ENCODE measurements around the gene MMP20. TPM values are rescaled to one million over a fixed set of nuclear protein-coding genes. Genes with fewer than 3 reads are reported as not detected.

The MMP20 gene
- total RNA-seq, 4 donors from 2014 or later, result not detected

GRCh38 chr11:102647430-102647829 is 22.3 kb upstream of the MMP20 start:
- H3K27ac ChIP-seq, result no peak overlapping the region
- no peaks in the 10 kb centered on the region for H3K9me3 ChIP-seq
- H3K27me3 ChIP-seq, result no peaks in the 10 kb centered on the region
- DNase-seq (ENCODE audit: low spot score in 2 of 2), result no peak
- H3K4me3 ChIP-seq, result no peak overlapping the region
- H3K4me1 ChIP-seq, result no peaks in the 10 kb centered on the region
- H3K36me3 ChIP-seq, result no peaks in the 10 kb centered on the region
- TF ChIP-seq CTCF (IDR thresholded peaks at IDR 0.05) (no peak), POLR2A (IDR thresholded peaks at IDR 0.05) (no peak), EP300 (IDR thresholded peaks at IDR 0.05) (no peak)

GRCh38 chr11:102643941-102644340 is 18.8 kb upstream of the MMP20 start:
- WGBS, 2 donors, result 82 to 86% methylated on average over 4 of the region's 4 CpGs
- Histone ChIP-seq H3K27me3 (no peaks in the 10 kb centered on the region), H3K4me3 (no peak overlapping the region), H3K36me3 (no peaks in the 10 kb centered on the region), H3K4me1 (no peaks in the 10 kb centered on the region), H3K9me3 (no peaks in the 10 kb centered on the region), H3K27ac (no peak overlapping the region)
- TF ChIP-seq POLR2A (IDR thresholded peaks at IDR 0.05) (no peak), CTCF (IDR thresholded peaks at IDR 0.05) (no peak), EP300 (IDR thresholded peaks at IDR 0.05) (no peak)
- no peak for DNase-seq (ENCODE audit: low spot score in 2 of 2)

GRCh38 chr11:102640946-102641345 is 15.8 kb upstream of the MMP20 start:
- Histone ChIP-seq H3K27ac (no peak overlapping the region), H3K4me1 (no peaks in the 10 kb centered on the region), H3K4me3 (no peak overlapping the region), H3K27me3 (no peaks in the 10 kb centered on the region), H3K36me3 (no peaks in the 10 kb centered on the region), H3K9me3 (no peaks in the 10 kb centered on the region)
- TF ChIP-seq EP300 (IDR thresholded peaks at IDR 0.05) (no peak), POLR2A (IDR thresholded peaks at IDR 0.05) (no peak), CTCF (IDR thresholded peaks at IDR 0.05) (no peak)
- WGBS, 2 donors, result 40 to 45% methylated on average over 8 of the region's 8 CpGs
- DNase-seq (ENCODE audit: low spot score in 2 of 2), result no peak

- TF ChIP-seq CTCF (IDR thresholded peaks at IDR 0.05), result no peak
- no peak for TF ChIP-seq POLR2A (IDR thresholded peaks at IDR 0.05)
- TF ChIP-seq EP300 (IDR thresholded peaks at IDR 0.05), result no peak
- DNase-seq (ENCODE audit: low spot score in 2 of 2), result no peak
Measured at GRCh38 chr11:102639656-102640055, 14.5 kb upstream of the MMP20 start.

GRCh38 chr11:102637731-102638130 is 12.6 kb upstream of the MMP20 start:
- Histone ChIP-seq H3K27me3 (no peaks in the 10 kb centered on the region), H3K9me3 (no peaks in the 10 kb centered on the region), H3K4me3 (no peak overlapping the region), H3K27ac (no peak overlapping the region), H3K4me1 (no peaks in the 10 kb centered on the region), H3K36me3 (no peaks in the 10 kb centered on the region)
- TF ChIP-seq POLR2A (IDR thresholded peaks at IDR 0.05) (no peak), EP300 (IDR thresholded peaks at IDR 0.05) (no peak), CTCF (IDR thresholded peaks at IDR 0.05) (no peak)
- WGBS, 2 donors, result 57 to 74% methylated on average over 5 of the region's 5 CpGs
- no peak for DNase-seq (ENCODE audit: low spot score in 2 of 2)

More at GRCh38 chr11:102639656-102640055, 14.5 kb upstream of the MMP20 start:
- H3K36me3 ChIP-seq, result no peaks in the 10 kb centered on the region
- H3K27me3 ChIP-seq, result no peaks in the 10 kb centered on the region
- no peaks in the 10 kb centered on the region for H3K9me3 ChIP-seq
- no peak overlapping the region for H3K4me3 ChIP-seq
- no peaks in the 10 kb centered on the region for H3K4me1 ChIP-seq
- no peak overlapping the region for H3K27ac ChIP-seq
